Ectodermal cell (in vitro differentiated cells): ENCODE results near the gene SND1.

Experiments
- H3K27ac ChIP-seq: 2 replicates; pipeline ENCODE4 v1.7.0; 2013; ENCODE audit warnings: mild to moderate bottlenecking, low read depth, low read length; ENCODE audit not compliant: insufficient read depth, poor library complexity, severe bottlenecking
- H3K27me3 ChIP-seq: 2 replicates; pipeline ENCODE4 v1.7.0; 2013; ENCODE audit warnings: mild to moderate bottlenecking, low read length; ENCODE audit not compliant: insufficient read depth, control insufficient read depth, poor library complexity, severe bottlenecking
- H3K36me3 ChIP-seq: one replicate; pipeline ENCODE4 v1.7.0; 2013; ENCODE audit warnings: low read length; ENCODE audit not compliant: control insufficient read depth, insufficient read depth
- H3K4me1 ChIP-seq: one replicate; pipeline ENCODE4 v1.7.0; 2013; ENCODE audit warnings: low read length; ENCODE audit not compliant: control insufficient read depth, insufficient read depth
- H3K4me3 ChIP-seq: 2 replicates; pipeline ENCODE4 v1.7.0; 2013; ENCODE audit warnings: low read depth, low read length, control low read depth; ENCODE audit not compliant: insufficient read depth
- H3K9me3 ChIP-seq: 2 replicates; pipeline ENCODE4 v1.7.0; 2013; ENCODE audit warnings: mild to moderate bottlenecking, low read length, moderate library complexity; ENCODE audit not compliant: control insufficient read depth
- WGBS, 2 experiments: methylation state at CpG; one replicate each; pipeline ENCODE4 v1.1.7; 2013; ENCODE audit warnings: missing lambda C conversion rate in 2 of 2; 5-methylcytosine and 5-hydroxymethylcytosine counted together

Gene SND1

GRCh38 chr7:128053023-128053422 lies 401.0 kb downstream of the SND1 start:
- H3K9me3 ChIP-seq, result no peaks in the 10 kb centered on the region
- no peak overlapping the region for H3K27ac ChIP-seq
- H3K36me3 ChIP-seq, result no peaks in the 10 kb centered on the region
- no peaks in the 10 kb centered on the region for H3K4me1 ChIP-seq
- no peak overlapping the region for H3K4me3 ChIP-seq
- no peaks in the 10 kb centered on the region for H3K27me3 ChIP-seq

- Histone ChIP-seq H3K9me3 (no peaks in the 10 kb centered on the region), H3K4me3 (no peak overlapping the region), H3K36me3 (no peaks in the 10 kb centered on the region), H3K27me3 (no peaks in the 10 kb centered on the region), H3K27ac (no peak overlapping the region), H3K4me1 (peaks cover 4% of the 10 kb centered on the region)
- 91% methylated on average over 5 of the region's 5 CpGs for WGBS, 2 experiments
Measured at GRCh38 chr7:128053991-128054390, 402.0 kb downstream of the SND1 start.

- Histone ChIP-seq H3K4me3 (no peak overlapping the region), H3K27me3 (no peaks in the 10 kb centered on the region), H3K9me3 (no peaks in the 10 kb centered on the region), H3K4me1 (peaks cover 9% of the 10 kb centered on the region), H3K36me3 (no peaks in the 10 kb centered on the region), H3K27ac (no peak overlapping the region)
- 89 to 90% methylated on average over 4 of the region's 4 CpGs for WGBS, 2 experiments
Measured at GRCh38 chr7:128054511-128054910, 402.5 kb downstream of the SND1 start.

- H3K27ac ChIP-seq, result no peak overlapping the region
- H3K27me3 ChIP-seq, result no peaks in the 10 kb centered on the region
- H3K4me1 ChIP-seq, result peaks cover 16% of the 10 kb centered on the region
- H3K9me3 ChIP-seq, result no peaks in the 10 kb centered on the region
- no peaks in the 10 kb centered on the region for H3K36me3 ChIP-seq
- no peak overlapping the region for H3K4me3 ChIP-seq
- 85 to 91% methylated on average over 5 of the region's 5 CpGs for WGBS, 2 experiments
Measured at GRCh38 chr7:128055637-128056036, 403.6 kb downstream of the SND1 start.

GRCh38 chr7:128056901-128057300 lies 404.9 kb downstream of the SND1 start:
- Histone ChIP-seq H3K4me3 (no peak overlapping the region), H3K4me1 (peaks cover 24% of the 10 kb centered on the region), H3K36me3 (no peaks in the 10 kb centered on the region), H3K27me3 (no peaks in the 10 kb centered on the region), H3K9me3 (no peaks in the 10 kb centered on the region), H3K27ac (no peak overlapping the region)
- WGBS, 2 experiments, result 94 to 96% methylated on average over 8 of the region's 8 CpGs

GRCh38 chr7:128057909-128058308 lies 405.9 kb downstream of the SND1 start:
- 71 to 90% methylated on average over 1 of the region's 1 CpG for WGBS, 2 experiments
- Histone ChIP-seq H3K9me3 (no peaks in the 10 kb centered on the region), H3K4me3 (no peak overlapping the region), H3K4me1 (peaks cover 26% of the 10 kb centered on the region), H3K27ac (no peak overlapping the region), H3K36me3 (no peaks in the 10 kb centered on the region), H3K27me3 (no peaks in the 10 kb centered on the region)

- 72 to 73% methylated on average over 7 of the region's 7 CpGs for WGBS, 2 experiments
- no peaks in the 10 kb centered on the region for H3K36me3 ChIP-seq
- no peak overlapping the region for H3K27ac ChIP-seq
Measured at GRCh38 chr7:128059143-128059988, 407.4 kb downstream of the SND1 start.

GRCh38 chr7:128060018-128060417 lies 408.0 kb downstream of the SND1 start:
- WGBS, 2 experiments, result 82 to 92% methylated on average over 3 of the region's 3 CpGs
- no peaks in the 10 kb centered on the region for H3K27me3 ChIP-seq
- no peak overlapping the region for H3K4me3 ChIP-seq
- H3K36me3 ChIP-seq, result no peaks in the 10 kb centered on the region
- H3K4me1 ChIP-seq, result peaks cover 26% of the 10 kb centered on the region
- no peaks in the 10 kb centered on the region for H3K9me3 ChIP-seq
- H3K27ac ChIP-seq, result no peak overlapping the region

More at GRCh38 chr7:128059143-128059988, 407.4 kb downstream of the SND1 start:
- no peaks in the 10 kb centered on the region for H3K27me3 ChIP-seq
- no peaks in the 10 kb centered on the region for H3K9me3 ChIP-seq
- no peak overlapping the region for H3K4me3 ChIP-seq
- peaks cover 26% of the 10 kb centered on the region for H3K4me1 ChIP-seq

- Histone ChIP-seq H3K36me3 (no peaks in the 10 kb centered on the region), H3K27me3 (no peaks in the 10 kb centered on the region), H3K4me1 (peaks cover 34% of the 10 kb centered on the region), H3K27ac (no peak overlapping the region), H3K9me3 (no peaks in the 10 kb centered on the region), H3K4me3 (no peak overlapping the region)
- 96% methylated on average over 8 of the region's 8 CpGs for WGBS, 2 experiments
Measured at GRCh38 chr7:128063088-128063487, 411.1 kb downstream of the SND1 start.

- H3K36me3 ChIP-seq, result no peaks in the 10 kb centered on the region
- peaks cover 18% of the 10 kb centered on the region for H3K4me1 ChIP-seq
- no peak overlapping the region for H3K4me3 ChIP-seq
- no peaks in the 10 kb centered on the region for H3K27me3 ChIP-seq
- no peaks in the 10 kb centered on the region for H3K9me3 ChIP-seq
- no peak overlapping the region for H3K27ac ChIP-seq
- WGBS, 2 experiments, result 92 to 93% methylated on average over 7 of the region's 7 CpGs
Measured at GRCh38 chr7:128065872-128066271, 413.9 kb downstream of the SND1 start.
